Central memory CD8-positive, alpha-beta T cell (primary cell): ENCODE data around the gene GRID1.
"Not testable (repeated sequence)": the region's sequence is repeated elsewhere in the genome, so short reads cannot be mapped to it uniquely, and the experiment has no call there.

Source experiments
- ATAC-seq: fragments of 150-1000 bp; cut with Tn5 transposase; replicated peaks from 2 replicates; pipeline ENCODE4 v1.10.0; 2022; ENCODE audit warnings: mild to moderate bottlenecking, moderate FRiP score, moderate number of reproducible peaks; ENCODE audit not compliant: poor library complexity, severe bottlenecking; ENCODE audit errors: extremely low read depth
- DNase-seq, 2 donors: peaks; one replicate each; pipeline ENCODE4 v3.0.0; 2021; ENCODE audit warnings: low spot score in 2 of 2
- H3K27ac Mint-ChIP-seq: one replicate; pipeline ENCODE4 v1.8.0; 2022; ENCODE audit warnings: low read depth, mild to moderate bottlenecking, moderate library complexity, mixed read lengths
- H3K27me3 Mint-ChIP-seq: one replicate; pipeline ENCODE4 v1.8.0; 2022; ENCODE audit warnings: mixed read lengths
- H3K36me3 Mint-ChIP-seq: one replicate; pipeline ENCODE4 v1.8.0; 2022; ENCODE audit warnings: mild to moderate bottlenecking, moderate library complexity, mixed read lengths; ENCODE audit not compliant: insufficient read depth
- H3K4me1 Mint-ChIP-seq: one replicate; pipeline ENCODE4 v1.8.0; 2022; ENCODE audit warnings: mixed read lengths
- H3K4me3 Mint-ChIP-seq: one replicate; pipeline ENCODE4 v1.8.0; 2022; ENCODE audit warnings: mild to moderate bottlenecking, moderate library complexity, mixed read lengths
- H3K9me3 Mint-ChIP-seq: one replicate; pipeline ENCODE4 v1.8.0; 2022; ENCODE audit warnings: mixed read lengths

The GRID1 gene

GRCh38 chr10:86179153-86179524 lies 187.5 kb downstream of the GRID1 start:
- no peaks in the 10 kb centered on the region for H3K4me1 Mint-ChIP-seq
- no peak overlapping the region for H3K4me3 Mint-ChIP-seq
- H3K27ac Mint-ChIP-seq: no peak overlapping the region
- ATAC-seq (no peak), DNase-seq (no peak)
- no peaks in the 10 kb centered on the region for H3K9me3 Mint-ChIP-seq
- H3K36me3 Mint-ChIP-seq: no peaks in the 10 kb centered on the region
- H3K27me3 Mint-ChIP-seq: peaks cover 8% of the 10 kb centered on the region

GRCh38 chr10:86178401-86179152 lies 188.0 kb downstream of the GRID1 start:
- Mint-ChIP-seq H3K4me1 (no peaks in the 10 kb centered on the region), H3K27ac (no peak overlapping the region), H3K27me3 (peaks cover 7% of the 10 kb centered on the region), H3K4me3 (no peak overlapping the region), H3K36me3 (no peaks in the 10 kb centered on the region), H3K9me3 (no peaks in the 10 kb centered on the region)
- ATAC-seq: no peak
- no peak for DNase-seq

DNA sequence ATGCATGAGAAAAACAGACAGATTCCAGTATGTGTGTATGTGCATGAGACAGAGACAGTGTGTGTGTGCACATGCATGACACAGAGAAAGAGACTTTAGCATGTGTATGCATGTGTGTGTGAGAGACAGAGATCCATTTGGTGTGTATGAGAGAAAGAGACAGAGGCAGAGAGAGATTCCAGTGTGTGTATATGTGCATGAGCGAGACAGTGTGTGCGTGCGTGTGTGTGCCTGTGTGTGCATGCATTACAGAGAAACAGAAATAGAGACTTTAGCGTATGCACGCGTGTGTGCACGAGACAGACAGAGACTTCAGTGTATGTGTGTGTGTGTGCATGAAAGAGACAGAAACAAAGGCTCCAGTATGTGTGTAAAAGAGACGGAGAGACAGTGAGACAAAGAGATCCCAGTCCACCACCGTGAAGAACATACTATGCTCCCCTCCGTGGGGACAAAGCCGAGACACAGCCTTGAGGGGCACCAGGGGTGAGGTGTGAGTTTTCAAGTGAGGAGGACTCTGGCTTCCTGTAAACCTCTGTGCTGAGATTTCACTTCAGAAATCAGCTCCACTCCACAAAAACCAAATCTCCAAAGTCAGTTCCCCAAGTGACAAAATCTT lies 188.9 kb downstream of the GRID1 start:
- H3K36me3 Mint-ChIP-seq: no peaks in the 10 kb centered on the region
- H3K27ac Mint-ChIP-seq: no peak overlapping the region
- no peak for DNase-seq
- no peak overlapping the region for H3K4me3 Mint-ChIP-seq
- no peak for ATAC-seq
- H3K4me1 Mint-ChIP-seq: no peaks in the 10 kb centered on the region
- H3K27me3 Mint-ChIP-seq: peaks cover 7% of the 10 kb centered on the region
- no peaks in the 10 kb centered on the region for H3K9me3 Mint-ChIP-seq

- Mint-ChIP-seq H3K4me1 (no peaks in the 10 kb centered on the region), H3K36me3 (no peaks in the 10 kb centered on the region), H3K27ac (no peak overlapping the region), H3K9me3 (no peaks in the 10 kb centered on the region), H3K27me3 (peaks cover 7% of the 10 kb centered on the region), H3K4me3 (no peak overlapping the region)
- ATAC-seq (no peak), DNase-seq (no peak)
Measured at GRCh38 chr10:86176850-86177536, 189.6 kb downstream of the GRID1 start.

DNA sequence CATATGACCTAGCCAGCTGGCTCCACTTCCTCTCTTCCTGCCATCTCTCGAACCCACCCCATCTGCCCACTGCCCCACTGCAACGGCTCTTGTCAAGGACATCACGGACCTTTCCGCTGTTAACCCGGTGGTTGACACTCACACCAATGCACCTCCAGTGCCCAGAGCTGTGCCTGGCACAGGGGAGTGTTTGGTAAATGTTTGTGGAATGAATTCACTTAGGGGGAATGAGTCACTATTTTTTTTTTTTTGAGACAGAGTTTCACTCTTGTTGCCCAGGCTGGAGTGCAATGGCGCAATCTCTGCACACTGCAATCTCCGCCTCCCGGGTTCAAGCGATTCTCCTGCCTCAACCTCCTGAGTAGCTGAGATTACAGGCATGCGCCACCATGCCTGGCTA lies 191.1 kb downstream of the GRID1 start:
- not testable (repeated sequence) for H3K4me1 Mint-ChIP-seq, H3K4me3 Mint-ChIP-seq, H3K36me3 Mint-ChIP-seq, H3K27me3 Mint-ChIP-seq, DNase-seq, H3K9me3 Mint-ChIP-seq, ATAC-seq, H3K27ac Mint-ChIP-seq

GRCh38 chr10:86172301-86172700 lies 194.3 kb downstream of the GRID1 start:
- H3K36me3 Mint-ChIP-seq: peaks cover 1% of the 10 kb centered on the region
- DNase-seq (no peak), ATAC-seq (no peak)
- no peak overlapping the region for H3K4me3 Mint-ChIP-seq
- no peak overlapping the region for H3K27ac Mint-ChIP-seq
- no peaks in the 10 kb centered on the region for H3K27me3 Mint-ChIP-seq
- no peaks in the 10 kb centered on the region for H3K4me1 Mint-ChIP-seq
- no peaks in the 10 kb centered on the region for H3K9me3 Mint-ChIP-seq

- no peak for DNase-seq
- Mint-ChIP-seq H3K4me1 (no peaks in the 10 kb centered on the region), H3K4me3 (no peak overlapping the region), H3K9me3 (no peaks in the 10 kb centered on the region), H3K27me3 (no peaks in the 10 kb centered on the region), H3K36me3 (peaks cover 1% of the 10 kb centered on the region), H3K27ac (no peak overlapping the region)
- no peak for ATAC-seq
Measured at GRCh38 chr10:86170255-86171108, 196.1 kb downstream of the GRID1 start.

GRCh38 chr10:86169506-86170254 lies 196.9 kb downstream of the GRID1 start:
- H3K4me1 Mint-ChIP-seq: no peaks in the 10 kb centered on the region
- no peak overlapping the region for H3K4me3 Mint-ChIP-seq
- no peak overlapping the region for H3K27ac Mint-ChIP-seq
- DNase-seq: no peak
- no peak for ATAC-seq
- H3K27me3 Mint-ChIP-seq: no peaks in the 10 kb centered on the region
- H3K36me3 Mint-ChIP-seq: peaks cover 1% of the 10 kb centered on the region
- no peaks in the 10 kb centered on the region for H3K9me3 Mint-ChIP-seq

DNA sequence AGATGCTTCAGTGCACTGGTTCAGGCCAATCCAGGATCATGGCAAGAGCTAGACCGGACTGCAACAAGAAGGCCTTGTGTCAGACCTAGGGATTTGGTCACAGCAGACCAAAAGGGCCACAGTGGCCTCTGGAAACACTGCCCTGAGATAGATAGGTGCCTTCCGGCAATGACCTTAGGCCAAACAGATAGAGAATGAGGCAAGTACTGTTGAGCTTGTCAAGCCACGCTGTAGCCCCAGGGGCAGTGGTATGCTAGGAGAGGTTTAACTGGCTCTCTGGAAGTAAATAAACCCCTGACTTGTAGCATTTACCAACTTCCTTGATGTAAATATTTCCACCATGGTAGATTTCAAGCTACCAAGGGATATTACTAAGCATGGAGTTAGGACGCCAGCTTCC lies 197.5 kb downstream of the GRID1 start:
- Mint-ChIP-seq H3K27me3 (no peaks in the 10 kb centered on the region), H3K36me3 (peaks cover 1% of the 10 kb centered on the region), H3K4me3 (no peak overlapping the region), H3K9me3 (no peaks in the 10 kb centered on the region), H3K4me1 (no peaks in the 10 kb centered on the region), H3K27ac (no peak overlapping the region)
- ATAC-seq: no peak
- DNase-seq: no peak

DNA sequence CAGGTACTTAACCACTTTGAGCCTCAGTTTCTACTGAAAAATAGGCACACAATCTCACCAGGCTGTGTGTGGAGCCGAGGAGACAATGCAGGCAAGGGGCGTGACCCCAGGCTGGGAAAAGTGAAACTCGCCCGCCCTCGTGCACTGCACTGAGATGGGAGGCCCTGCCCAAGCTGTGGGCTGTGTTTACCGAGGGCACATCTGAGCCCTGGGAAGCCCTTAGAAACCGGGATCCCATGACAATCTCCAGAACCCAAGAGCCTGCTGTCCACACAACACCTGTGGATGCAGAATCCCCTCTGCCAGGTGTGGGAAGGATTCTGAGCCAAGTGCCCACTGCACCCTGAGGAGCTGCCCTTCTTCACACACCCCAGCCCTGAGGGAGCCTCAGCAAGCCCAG lies 198.3 kb downstream of the GRID1 start:
- no peaks in the 10 kb centered on the region for H3K4me1 Mint-ChIP-seq
- no peak overlapping the region for H3K27ac Mint-ChIP-seq
- ATAC-seq (no peak), DNase-seq (no peak)
- peaks cover 1% of the 10 kb centered on the region for H3K36me3 Mint-ChIP-seq
- H3K27me3 Mint-ChIP-seq: no peaks in the 10 kb centered on the region
- H3K4me3 Mint-ChIP-seq: no peak overlapping the region
- H3K9me3 Mint-ChIP-seq: no peaks in the 10 kb centered on the region

GRCh38 chr10:86167762-86168128 lies 198.8 kb downstream of the GRID1 start:
- Mint-ChIP-seq H3K27ac (no peak overlapping the region), H3K4me1 (no peaks in the 10 kb centered on the region), H3K4me3 (no peak overlapping the region), H3K9me3 (no peaks in the 10 kb centered on the region), H3K36me3 (peaks cover 1% of the 10 kb centered on the region), H3K27me3 (no peaks in the 10 kb centered on the region)
- DNase-seq (no peak), ATAC-seq (no peak)

DNA sequence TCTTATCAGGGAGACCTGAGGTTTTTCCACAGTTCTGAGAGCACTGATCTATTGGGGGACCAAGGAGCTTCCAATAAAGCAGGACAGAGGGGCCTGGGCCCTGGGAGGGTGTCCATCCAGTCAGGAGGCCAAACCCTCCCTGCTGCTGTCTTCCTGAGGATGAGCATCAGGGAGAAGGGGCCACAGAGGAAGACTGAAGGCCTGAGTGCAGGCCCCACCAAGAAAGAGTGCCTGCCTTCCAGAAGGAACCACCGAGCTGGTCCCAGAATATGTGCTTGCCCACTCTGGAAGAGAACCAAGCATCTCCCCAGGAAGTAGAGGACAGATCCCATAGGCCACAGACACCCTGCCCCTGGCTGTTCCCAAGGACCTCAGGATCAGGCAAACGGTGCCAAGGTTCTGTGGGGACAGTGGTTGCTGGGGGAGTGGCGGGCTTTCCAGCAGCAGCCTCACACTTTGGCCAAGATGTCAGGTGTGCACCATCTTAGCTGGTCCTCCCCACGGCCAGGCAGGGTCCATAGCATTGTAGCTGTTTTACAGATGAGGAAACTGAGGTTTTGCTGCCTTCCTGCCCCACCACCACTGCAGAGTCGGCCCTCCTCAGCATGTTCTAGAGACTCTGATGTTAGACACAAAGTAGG lies 199.4 kb downstream of the GRID1 start:
- Mint-ChIP-seq H3K4me1 (no peaks in the 10 kb centered on the region), H3K4me3 (no peak overlapping the region), H3K9me3 (no peaks in the 10 kb centered on the region), H3K27me3 (no peaks in the 10 kb centered on the region), H3K27ac (no peak overlapping the region), H3K36me3 (peaks cover 1% of the 10 kb centered on the region)
- DNase-seq (no peak), ATAC-seq (no peak)
